GM20000 (cell line): ENCODE results near the gene VWF.

Experiments used
- DNase-seq: peaks from one replicate; pipeline ENCODE4 v3.0.0; 2012; ENCODE audit warnings: low spot score
- TF ChIP-seq, protein P1 (sequence below): IDR thresholded peaks from 2 replicates; pipeline ENCODE4 v1.5.1; 2012; ENCODE audit warnings: mild to moderate bottlenecking, control low read depth; ENCODE audit errors: extremely low read depth, missing control alignments

The VWF gene

DNA sequence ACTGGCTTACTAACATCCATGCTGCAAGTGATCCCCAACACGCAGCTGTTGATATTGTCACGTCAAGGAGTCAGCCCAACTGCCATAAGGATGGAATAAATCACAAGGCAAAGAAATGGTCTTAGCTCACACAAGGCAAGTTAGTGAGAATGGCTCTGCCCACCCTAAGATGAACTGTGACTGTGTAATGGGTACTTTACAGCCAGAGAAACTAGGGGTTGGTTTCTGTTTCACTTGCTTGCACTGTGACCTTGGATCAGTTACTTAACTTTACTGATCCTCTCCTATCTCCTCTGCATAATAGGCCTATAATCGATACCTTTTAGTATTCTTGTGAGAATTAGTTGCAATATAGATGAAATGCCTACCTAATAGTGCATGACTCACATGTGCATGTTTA is 127.2 kb downstream of the VWF start:
- DNase-seq: no peak
- TF ChIP-seq, protein P1, sequence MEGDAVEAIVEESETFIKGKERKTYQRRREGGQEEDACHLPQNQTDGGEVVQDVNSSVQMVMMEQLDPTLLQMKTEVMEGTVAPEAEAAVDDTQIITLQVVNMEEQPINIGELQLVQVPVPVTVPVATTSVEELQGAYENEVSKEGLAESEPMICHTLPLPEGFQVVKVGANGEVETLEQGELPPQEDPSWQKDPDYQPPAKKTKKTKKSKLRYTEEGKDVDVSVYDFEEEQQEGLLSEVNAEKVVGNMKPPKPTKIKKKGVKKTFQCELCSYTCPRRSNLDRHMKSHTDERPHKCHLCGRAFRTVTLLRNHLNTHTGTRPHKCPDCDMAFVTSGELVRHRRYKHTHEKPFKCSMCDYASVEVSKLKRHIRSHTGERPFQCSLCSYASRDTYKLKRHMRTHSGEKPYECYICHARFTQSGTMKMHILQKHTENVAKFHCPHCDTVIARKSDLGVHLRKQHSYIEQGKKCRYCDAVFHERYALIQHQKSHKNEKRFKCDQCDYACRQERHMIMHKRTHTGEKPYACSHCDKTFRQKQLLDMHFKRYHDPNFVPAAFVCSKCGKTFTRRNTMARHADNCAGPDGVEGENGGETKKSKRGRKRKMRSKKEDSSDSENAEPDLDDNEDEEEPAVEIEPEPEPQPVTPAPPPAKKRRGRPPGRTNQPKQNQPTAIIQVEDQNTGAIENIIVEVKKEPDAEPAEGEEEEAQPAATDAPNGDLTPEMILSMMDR: no peak

DNA sequence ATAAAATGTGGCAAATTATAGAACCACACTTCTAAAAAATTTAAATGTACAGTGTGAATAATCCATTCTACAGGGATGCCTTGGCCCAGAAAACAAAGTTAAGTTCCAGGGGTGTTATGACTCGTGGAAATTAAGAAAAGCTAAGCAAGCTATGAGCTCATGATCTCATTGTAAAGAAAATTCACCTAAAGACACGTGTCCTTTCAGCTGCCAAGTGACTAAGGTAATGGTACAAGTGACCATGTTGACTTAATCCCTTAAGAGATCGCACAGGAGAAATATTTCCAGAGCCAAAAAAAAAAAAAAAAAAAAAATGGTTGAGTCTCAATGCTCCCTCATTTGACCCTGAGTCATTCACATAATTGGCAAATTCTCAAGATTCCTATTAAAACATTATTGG is 128.0 kb downstream of the VWF start:
- TF ChIP-seq, protein P1: no peak
- no peak for DNase-seq

DNA sequence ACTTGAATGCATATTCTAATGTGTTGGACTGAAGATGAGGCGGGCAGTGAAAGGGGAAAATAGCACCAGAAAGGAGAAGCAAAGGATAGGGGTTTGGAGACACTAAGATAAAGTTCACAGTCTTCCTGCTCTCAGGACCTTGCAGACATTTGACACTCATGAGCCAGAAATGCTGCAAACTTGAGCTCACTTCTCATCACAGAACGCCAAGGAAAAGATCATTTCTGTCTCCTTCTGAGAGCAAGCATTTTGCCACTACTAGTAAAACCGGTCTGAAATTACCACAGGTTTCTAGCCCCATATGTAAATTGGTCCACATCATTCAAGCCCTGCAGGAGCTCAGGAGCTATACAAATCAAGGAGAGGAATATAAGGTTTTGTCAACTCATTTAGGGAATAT is 134.8 kb downstream of the VWF start:
- DNase-seq: no peak
- TF ChIP-seq, protein P1: no peak

DNA sequence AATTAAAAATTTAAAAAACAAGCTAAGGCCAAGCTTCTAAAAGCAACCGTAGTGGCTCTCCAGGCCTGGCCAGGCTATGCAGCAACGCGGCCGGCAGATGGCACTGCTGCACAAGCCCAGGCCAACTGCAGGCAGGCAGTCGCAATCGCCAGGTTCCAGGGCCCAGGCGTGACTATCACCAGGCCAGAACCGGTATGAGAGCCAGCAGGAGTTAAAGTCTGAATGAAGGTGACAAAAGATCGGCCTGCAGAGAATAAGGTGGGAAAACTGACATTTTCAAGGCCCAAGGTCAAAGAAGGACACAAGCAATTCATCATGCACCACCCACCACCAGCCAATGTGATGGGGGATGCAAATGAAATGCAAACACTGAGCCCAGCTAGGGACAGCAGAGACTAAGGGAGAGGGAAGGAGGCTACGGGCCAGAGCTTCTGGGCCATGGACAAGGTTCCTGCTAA is 135.8 kb downstream of the VWF start:
- TF ChIP-seq, protein P1: peak; percentile 98
- peak; percentile 77 for DNase-seq

DNA sequence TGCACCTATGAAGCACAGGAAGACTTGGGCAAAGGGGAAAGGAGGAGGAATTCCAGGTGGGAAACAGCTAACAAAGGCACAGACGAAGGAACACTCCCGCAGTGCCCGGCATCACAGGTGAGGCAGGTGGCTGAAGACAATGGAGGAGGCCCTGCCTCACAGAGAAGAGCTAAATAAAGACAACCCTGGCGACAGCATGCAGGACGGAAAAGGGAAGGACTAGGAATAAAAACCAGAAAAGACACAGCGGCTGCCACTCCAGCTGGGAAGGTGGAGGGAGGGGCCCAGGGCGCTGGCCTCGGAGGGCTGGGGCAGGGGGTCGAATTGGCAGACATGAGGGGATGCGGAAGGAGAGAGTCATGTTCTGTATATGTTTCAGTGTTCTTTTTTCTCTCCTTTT is 136.4 kb downstream of the VWF start:
- TF ChIP-seq, protein P1: no peak
- DNase-seq: no peak

DNA sequence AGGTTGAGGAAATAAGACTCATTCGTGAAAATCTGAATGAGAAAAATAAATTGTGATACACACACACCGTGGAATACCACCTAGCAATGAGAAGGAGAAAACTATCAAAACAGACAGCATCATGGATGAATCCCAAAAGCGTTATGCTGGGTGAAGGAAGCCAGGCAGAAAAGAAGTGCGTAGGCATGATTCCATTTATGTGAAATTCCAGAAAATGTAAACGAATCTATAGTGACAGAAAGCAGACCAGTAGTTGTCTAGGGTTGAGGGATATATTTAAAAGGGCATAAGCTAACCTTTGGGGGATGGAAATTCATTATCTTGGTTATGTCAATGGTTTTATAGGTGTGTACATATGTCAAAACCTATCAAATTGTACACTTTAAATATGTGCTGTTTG is 136.9 kb downstream of the VWF start:
- TF ChIP-seq, protein P1: no peak
- DNase-seq: no peak

DNA sequence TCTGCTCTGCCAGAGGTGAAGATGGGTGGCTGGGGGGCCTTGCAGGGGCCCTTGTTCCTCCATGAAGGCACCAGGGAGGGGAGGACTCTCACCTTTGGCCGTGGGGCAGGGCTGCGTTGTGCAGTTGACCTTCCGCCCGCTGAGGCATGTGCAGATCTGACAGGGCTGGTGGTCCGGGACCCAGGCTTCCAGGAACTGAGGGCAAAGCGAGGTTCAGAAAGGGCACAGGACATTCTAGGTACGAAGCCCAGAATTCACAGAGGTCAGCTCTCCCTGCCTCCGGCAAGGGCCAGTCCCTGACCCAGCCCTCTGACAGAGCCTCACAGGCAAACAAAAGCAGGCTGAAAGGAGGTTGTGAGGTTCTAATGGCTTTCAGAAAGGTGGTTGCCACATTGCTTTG is 139.0 kb downstream of the VWF start:
- TF ChIP-seq, protein P1: no peak
- no peak for DNase-seq
